Suprapubic skin (tissue), 3 donors: ENCODE results near the gene PLEKHG4.

Experiments used
- EP300 ChIP-seq: sonication (generic); formaldehyde crosslinking; IDR thresholded peaks from one replicate; pipeline ENCODE4 v1.6.1; 2017; ENCODE audit warnings: antibody characterized with exemption
- TF ChIP-seq, protein P1 (sequence below), 2 donors: fragments of 200-600 bp in 1 of 2; fragments of 450-650 bp in 1 of 2; sonication (generic) in 1 of 2; IDR thresholded peaks; one replicate each; pipeline ENCODE4 v1.5.1; 2016 to 2019; ENCODE audit warnings: antibody characterized with exemption in 2 of 2, mild to moderate bottlenecking in 1 of 2, moderate library complexity in 1 of 2

DNA sequence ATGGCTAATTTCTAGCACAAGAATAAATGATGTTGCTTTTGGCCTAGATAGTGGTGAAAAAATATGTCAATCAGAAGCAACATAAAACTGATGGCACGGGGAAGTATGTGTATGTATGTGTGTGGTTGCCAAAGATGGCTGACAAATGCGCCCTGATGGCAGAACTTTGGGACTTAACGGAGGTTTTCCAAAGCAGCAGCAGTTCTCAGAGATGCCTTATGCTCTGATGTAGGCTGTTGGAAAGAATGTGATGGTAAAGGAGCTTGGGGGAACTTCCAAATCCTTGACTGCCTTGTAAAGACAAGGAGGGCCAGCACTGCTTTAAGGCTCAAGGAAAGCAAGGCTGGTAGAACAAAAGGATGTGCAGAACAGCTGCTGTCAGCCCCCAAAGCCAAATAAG is 31.2 kb downstream of the PLEKHG4 start:
- TF ChIP-seq, protein P1, sequence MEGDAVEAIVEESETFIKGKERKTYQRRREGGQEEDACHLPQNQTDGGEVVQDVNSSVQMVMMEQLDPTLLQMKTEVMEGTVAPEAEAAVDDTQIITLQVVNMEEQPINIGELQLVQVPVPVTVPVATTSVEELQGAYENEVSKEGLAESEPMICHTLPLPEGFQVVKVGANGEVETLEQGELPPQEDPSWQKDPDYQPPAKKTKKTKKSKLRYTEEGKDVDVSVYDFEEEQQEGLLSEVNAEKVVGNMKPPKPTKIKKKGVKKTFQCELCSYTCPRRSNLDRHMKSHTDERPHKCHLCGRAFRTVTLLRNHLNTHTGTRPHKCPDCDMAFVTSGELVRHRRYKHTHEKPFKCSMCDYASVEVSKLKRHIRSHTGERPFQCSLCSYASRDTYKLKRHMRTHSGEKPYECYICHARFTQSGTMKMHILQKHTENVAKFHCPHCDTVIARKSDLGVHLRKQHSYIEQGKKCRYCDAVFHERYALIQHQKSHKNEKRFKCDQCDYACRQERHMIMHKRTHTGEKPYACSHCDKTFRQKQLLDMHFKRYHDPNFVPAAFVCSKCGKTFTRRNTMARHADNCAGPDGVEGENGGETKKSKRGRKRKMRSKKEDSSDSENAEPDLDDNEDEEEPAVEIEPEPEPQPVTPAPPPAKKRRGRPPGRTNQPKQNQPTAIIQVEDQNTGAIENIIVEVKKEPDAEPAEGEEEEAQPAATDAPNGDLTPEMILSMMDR (IDR thresholded peaks at IDR 0.05), result no peak
- TF ChIP-seq EP300, result no peak
